ENCODE measurements around the gene INO80E.
"Not testable (repeated sequence)": the region's sequence is repeated elsewhere in the genome, so short reads cannot be mapped to it uniquely, and the experiment has no call there.

INO80E gene

DNA sequence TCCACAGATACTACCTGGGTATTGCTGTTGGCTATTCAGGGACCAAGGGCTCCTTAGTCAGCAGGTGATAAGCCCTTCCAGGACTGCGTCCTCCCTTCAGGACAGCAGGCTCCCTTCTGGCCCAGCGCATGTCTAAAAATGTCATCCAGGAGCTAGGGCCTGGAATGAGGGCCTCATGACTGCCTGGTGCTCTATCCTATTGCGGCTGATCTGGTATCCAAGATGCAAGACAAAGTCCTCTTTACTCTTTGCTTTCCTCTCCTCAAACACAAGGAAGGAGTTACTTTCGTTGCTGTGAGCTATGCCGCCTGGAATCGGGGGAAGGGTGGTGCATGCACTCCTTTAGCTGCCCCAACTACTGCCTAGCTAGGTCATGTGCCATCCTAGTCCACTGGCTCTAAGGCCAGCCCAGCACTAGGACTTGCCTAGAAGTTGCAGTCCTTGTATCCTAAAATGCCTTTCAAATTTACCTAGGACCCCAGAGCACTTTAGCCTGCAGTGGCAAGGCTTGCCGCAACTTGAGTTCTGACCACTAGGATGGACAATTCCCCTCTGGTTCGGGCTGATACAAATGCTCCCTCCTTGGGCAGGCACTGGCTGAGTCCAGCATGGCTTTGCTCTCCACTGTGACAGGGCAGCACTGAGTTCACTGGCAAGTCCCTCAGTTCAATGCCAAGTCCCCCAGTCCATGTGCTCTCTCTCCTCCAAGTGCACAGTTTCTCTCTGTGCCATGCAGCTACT lies 44.2 kb upstream of the INO80E start:
- no peak for DNase-seq
- Histone ChIP-seq H3K36me3 (replicated peaks; ENCODE audit: insufficient read depth, low read length) (no peaks in the 10 kb centered on the region), H2AFZ (ENCODE audit: low read length) (no peak overlapping the region), H3K27me3 (replicated peaks; ENCODE audit: insufficient read depth, low read length) (no peaks in the 10 kb centered on the region), H3K4me2 (ENCODE audit: low read depth, low read length) (no peak overlapping the region), H3K4me1 (ENCODE audit: low read length) (peaks cover 4% of the 10 kb centered on the region), H3F3A (ENCODE audit: insufficient read depth, low read length) (0 out of 2 replicates have a peak, but pooled peaks cover 3% of the 10 kb centered on the region), H4K20me1 (ENCODE audit: insufficient read depth, low read length) (no peaks in the 10 kb centered on the region), H3K9me2 (replicated peaks; ENCODE audit: insufficient read depth, low read length) (no peaks in the 10 kb centered on the region), H3K27ac (ENCODE audit: low read length) (no peak overlapping the region), H3K79me2 (ENCODE audit: low read length) (no peaks in the 10 kb centered on the region), H3K9me3 (replicated peaks; ENCODE audit: insufficient read depth, low read length) (no peaks in the 10 kb centered on the region), H3K9ac (ENCODE audit: low read length) (no peak overlapping the region), H3K4me3 (ENCODE audit: low read length) (no peak overlapping the region)
- TF ChIP-seq EZH2 (optimal IDR thresholded peaks at IDR 0.05; ENCODE audit: low read depth, low read length) (no peak), EZH2phosphoT487 (IDR thresholded peaks at IDR 0.05; ENCODE audit: low read length) (no peak)
- TF ChIP-seq, protein P1, sequence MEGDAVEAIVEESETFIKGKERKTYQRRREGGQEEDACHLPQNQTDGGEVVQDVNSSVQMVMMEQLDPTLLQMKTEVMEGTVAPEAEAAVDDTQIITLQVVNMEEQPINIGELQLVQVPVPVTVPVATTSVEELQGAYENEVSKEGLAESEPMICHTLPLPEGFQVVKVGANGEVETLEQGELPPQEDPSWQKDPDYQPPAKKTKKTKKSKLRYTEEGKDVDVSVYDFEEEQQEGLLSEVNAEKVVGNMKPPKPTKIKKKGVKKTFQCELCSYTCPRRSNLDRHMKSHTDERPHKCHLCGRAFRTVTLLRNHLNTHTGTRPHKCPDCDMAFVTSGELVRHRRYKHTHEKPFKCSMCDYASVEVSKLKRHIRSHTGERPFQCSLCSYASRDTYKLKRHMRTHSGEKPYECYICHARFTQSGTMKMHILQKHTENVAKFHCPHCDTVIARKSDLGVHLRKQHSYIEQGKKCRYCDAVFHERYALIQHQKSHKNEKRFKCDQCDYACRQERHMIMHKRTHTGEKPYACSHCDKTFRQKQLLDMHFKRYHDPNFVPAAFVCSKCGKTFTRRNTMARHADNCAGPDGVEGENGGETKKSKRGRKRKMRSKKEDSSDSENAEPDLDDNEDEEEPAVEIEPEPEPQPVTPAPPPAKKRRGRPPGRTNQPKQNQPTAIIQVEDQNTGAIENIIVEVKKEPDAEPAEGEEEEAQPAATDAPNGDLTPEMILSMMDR (IDR thresholded peaks at IDR 0.05; ENCODE audit: low read length): no peak

DNA sequence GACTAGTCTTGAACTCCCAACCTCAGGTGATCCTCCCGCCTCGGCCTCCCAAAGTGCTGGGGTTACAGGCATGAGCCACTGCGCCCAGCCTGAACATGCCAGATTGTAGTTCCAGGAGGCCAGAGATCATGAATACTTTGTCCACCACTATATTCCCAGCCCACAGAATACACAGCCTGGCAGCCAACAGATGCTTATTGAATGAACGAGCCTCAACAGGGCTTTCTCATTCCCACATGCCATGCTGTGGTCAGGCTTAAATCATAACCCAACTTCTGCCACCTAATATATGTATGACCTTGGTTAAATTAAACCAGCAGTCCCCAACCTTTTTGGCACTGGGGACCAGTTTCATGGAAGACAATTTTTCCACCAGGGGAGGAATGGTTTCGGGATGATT lies 37.3 kb upstream of the INO80E start:
- Histone ChIP-seq H3K27ac (ENCODE audit: low read length) (no peak overlapping the region), H3K9ac (ENCODE audit: low read length) (no peak overlapping the region), H3K9me3 (replicated peaks; ENCODE audit: insufficient read depth, low read length) (no peaks in the 10 kb centered on the region), H3K4me3 (ENCODE audit: low read length) (no peak overlapping the region), H3K79me2 (ENCODE audit: low read length) (no peaks in the 10 kb centered on the region), H3K36me3 (replicated peaks; ENCODE audit: insufficient read depth, low read length) (no peaks in the 10 kb centered on the region), H3K4me2 (ENCODE audit: low read depth, low read length) (no peak overlapping the region), H2AFZ (ENCODE audit: low read length) (no peak overlapping the region), H3K27me3 (replicated peaks; ENCODE audit: insufficient read depth, low read length) (no peaks in the 10 kb centered on the region), H4K20me1 (ENCODE audit: insufficient read depth, low read length) (no peaks in the 10 kb centered on the region), H3K9me2 (replicated peaks; ENCODE audit: insufficient read depth, low read length) (no peaks in the 10 kb centered on the region), H3K4me1 (ENCODE audit: low read length) (peaks cover 10% of the 10 kb centered on the region), H3F3A (ENCODE audit: insufficient read depth, low read length) (0 out of 2 replicates have a peak, but pooled peaks cover 3% of the 10 kb centered on the region)
- DNase-seq: no peak
- TF ChIP-seq EZH2phosphoT487 (IDR thresholded peaks at IDR 0.05; ENCODE audit: low read length) (no peak), EZH2 (optimal IDR thresholded peaks at IDR 0.05; ENCODE audit: low read depth, low read length) (no peak)
- TF ChIP-seq, protein P1 (IDR thresholded peaks at IDR 0.05; ENCODE audit: low read length): no peak

DNA sequence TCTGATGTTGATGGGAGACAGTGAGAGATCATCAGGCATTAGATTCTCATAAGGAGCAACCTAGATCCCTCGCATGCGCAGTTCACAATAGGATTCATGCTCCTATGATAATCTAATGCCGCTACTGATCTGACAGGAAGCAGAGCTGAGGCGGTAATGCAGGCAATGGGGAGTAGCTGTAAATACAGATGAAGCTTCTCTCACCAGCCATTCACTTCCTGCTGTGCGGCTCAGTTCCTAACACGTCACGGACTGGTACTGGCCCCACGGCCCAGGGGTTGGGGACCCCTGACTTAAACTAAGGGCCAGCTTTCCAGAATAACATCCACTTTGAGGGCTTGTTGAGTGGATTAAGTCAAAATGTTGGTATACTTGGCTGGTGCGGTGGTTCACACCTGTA lies 36.7 kb upstream of the INO80E start:
- H3K27me3 ChIP-seq (replicated peaks; ENCODE audit: insufficient read depth, low read length): no peaks in the 10 kb centered on the region
- no peak overlapping the region for H3K4me3 ChIP-seq (ENCODE audit: low read length)
- no peaks in the 10 kb centered on the region for H3K9me2 ChIP-seq (replicated peaks; ENCODE audit: insufficient read depth, low read length)
- peaks cover 10% of the 10 kb centered on the region for H3K4me1 ChIP-seq (ENCODE audit: low read length)
- TF ChIP-seq EZH2phosphoT487 (IDR thresholded peaks at IDR 0.05; ENCODE audit: low read length) (no peak), EZH2 (optimal IDR thresholded peaks at IDR 0.05; ENCODE audit: low read depth, low read length) (no peak)
- TF ChIP-seq, protein P1 (IDR thresholded peaks at IDR 0.05; ENCODE audit: low read length): no peak
- no peak for DNase-seq
- H4K20me1 ChIP-seq (ENCODE audit: insufficient read depth, low read length): no peaks in the 10 kb centered on the region
- no peak overlapping the region for H3K9ac ChIP-seq (ENCODE audit: low read length)
- no peak overlapping the region for H2AFZ ChIP-seq (ENCODE audit: low read length)
- H3K4me2 ChIP-seq (ENCODE audit: low read depth, low read length): no peak overlapping the region
- no peaks in the 10 kb centered on the region for H3K9me3 ChIP-seq (replicated peaks; ENCODE audit: insufficient read depth, low read length)
- H3K79me2 ChIP-seq (ENCODE audit: low read length): no peaks in the 10 kb centered on the region
- no peaks in the 10 kb centered on the region for H3K36me3 ChIP-seq (replicated peaks; ENCODE audit: insufficient read depth, low read length)
- H3K27ac ChIP-seq (ENCODE audit: low read length): no peak overlapping the region
- H3F3A ChIP-seq (ENCODE audit: insufficient read depth, low read length): 0 out of 2 replicates have a peak, but pooled peaks cover 3% of the 10 kb centered on the region

DNA sequence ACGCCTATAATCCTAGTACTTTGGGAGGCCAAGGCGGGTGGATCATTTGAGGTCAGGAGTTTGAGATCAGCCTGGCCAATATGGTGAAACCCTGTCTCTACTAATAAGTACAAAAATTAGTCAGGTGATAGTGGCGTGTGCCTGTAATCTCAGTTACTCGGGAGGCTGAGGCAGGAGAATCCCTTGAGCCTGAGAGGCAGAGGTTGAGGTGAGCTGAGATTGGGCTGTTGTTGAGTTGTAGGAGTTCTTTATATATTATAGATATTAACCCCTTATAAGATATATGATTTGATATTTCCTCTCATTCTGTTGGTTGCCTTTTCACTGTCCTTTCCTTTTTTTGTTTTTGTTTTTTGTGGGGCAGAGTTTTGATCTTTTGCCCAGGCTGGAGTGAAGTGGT lies 36.2 kb upstream of the INO80E start:
- H3K27me3 ChIP-seq (replicated peaks; ENCODE audit: insufficient read depth, low read length); H3K79me2 ChIP-seq (ENCODE audit: low read length); H3K9me3 ChIP-seq (replicated peaks; ENCODE audit: insufficient read depth, low read length); H3K4me3 ChIP-seq (ENCODE audit: low read length); H4K20me1 ChIP-seq (ENCODE audit: insufficient read depth, low read length); H3K4me1 ChIP-seq (ENCODE audit: low read length); H3K9ac ChIP-seq (ENCODE audit: low read length); H3K9me2 ChIP-seq (replicated peaks; ENCODE audit: insufficient read depth, low read length); DNase-seq; H3K4me2 ChIP-seq (ENCODE audit: low read depth, low read length); H3K27ac ChIP-seq (ENCODE audit: low read length); H3K36me3 ChIP-seq (replicated peaks; ENCODE audit: insufficient read depth, low read length); H2AFZ ChIP-seq (ENCODE audit: low read length); H3F3A ChIP-seq (ENCODE audit: insufficient read depth, low read length): not testable (repeated sequence)
